ENCODE measurements around the gene WNT3A.

DNA sequence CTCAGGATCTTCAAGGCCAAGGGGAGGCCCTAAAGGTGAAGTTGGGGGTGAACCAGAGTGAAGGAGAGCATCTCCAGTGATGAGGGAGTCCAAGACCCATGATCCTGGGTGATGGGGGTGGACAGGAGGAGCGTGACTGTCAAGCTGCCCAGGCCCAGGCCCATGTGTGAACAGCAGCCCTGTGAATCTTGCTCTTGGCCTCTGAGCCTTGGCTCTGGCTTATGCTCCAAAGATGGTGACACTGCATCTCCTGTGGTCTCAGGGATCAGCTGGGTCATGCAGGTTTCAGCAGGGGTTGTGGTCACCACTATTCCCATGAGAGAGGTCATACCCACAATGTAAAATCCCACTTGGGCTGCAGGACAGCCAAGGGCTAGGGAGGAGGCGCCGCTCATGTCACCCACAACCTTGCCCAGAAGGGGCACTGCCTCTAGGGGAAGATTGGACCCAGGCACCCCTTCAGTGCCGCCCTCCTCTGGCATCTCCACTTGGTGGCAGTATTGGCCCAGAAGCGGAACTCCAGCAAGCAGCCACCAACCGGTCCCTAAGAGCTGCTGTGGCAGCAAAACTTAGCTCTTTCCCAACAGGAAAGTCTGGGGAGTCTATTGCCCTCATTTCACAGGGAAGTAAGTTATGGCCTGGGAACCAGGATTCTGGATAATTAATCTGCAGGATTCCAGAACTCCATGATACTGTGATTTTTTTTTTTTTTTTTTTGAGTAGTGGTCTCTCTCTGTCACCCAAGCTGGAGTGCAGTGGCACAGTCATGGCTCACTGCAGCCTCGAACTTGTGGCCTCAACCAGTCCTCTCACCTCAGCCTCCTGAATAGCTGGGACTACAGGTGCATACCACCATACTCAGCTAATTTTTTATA, 7.5 kb upstream of the WNT3A start:
- TF ChIP-seq POLR2AphosphoS5 (IDR thresholded peaks at IDR 0.05; ENCODE audit: low read depth, low read length) (no peak), TAF1 (IDR thresholded peaks at IDR 0.05; ENCODE audit: low read depth, low read length) (no peak), POLR2A (IDR thresholded peaks at IDR 0.05; ENCODE audit: low read depth, low read length) (no peak), POU2F2 (IDR thresholded peaks at IDR 0.05; ENCODE audit: low read depth, low read length) (no peak)

All from GM12891 (cell line).